ENCODE data around the gene EMILIN2.

- TF ChIP-seq POLR2AphosphoS5 (IDR thresholded peaks at IDR 0.05; ENCODE audit: insufficient read depth in 1 of 2, low read depth in 1 of 2) (no peak), POLR2A (IDR thresholded peaks at IDR 0.05) (no peak), CTCF (IDR thresholded peaks at IDR 0.05) (no peak)
Observed at GRCh38 chr18:2914185-2914880, 67.5 kb downstream of the EMILIN2 start.
